HG03571 (cell line): Measurements from ENCODE around the gene USP9Y.
"Not testable (repeated sequence)": the region's sequence is repeated elsewhere in the genome, so short reads cannot be mapped to it uniquely, and the experiment has no call there.

ENCODE experiments used
- ATAC-seq: cut with Tn5 transposase; IDR thresholded peaks from one replicate; pipeline ENCODE4 v1.9.1; 2021; ENCODE audit not compliant: unreplicated experiment

Gene USP9Y, protein sequence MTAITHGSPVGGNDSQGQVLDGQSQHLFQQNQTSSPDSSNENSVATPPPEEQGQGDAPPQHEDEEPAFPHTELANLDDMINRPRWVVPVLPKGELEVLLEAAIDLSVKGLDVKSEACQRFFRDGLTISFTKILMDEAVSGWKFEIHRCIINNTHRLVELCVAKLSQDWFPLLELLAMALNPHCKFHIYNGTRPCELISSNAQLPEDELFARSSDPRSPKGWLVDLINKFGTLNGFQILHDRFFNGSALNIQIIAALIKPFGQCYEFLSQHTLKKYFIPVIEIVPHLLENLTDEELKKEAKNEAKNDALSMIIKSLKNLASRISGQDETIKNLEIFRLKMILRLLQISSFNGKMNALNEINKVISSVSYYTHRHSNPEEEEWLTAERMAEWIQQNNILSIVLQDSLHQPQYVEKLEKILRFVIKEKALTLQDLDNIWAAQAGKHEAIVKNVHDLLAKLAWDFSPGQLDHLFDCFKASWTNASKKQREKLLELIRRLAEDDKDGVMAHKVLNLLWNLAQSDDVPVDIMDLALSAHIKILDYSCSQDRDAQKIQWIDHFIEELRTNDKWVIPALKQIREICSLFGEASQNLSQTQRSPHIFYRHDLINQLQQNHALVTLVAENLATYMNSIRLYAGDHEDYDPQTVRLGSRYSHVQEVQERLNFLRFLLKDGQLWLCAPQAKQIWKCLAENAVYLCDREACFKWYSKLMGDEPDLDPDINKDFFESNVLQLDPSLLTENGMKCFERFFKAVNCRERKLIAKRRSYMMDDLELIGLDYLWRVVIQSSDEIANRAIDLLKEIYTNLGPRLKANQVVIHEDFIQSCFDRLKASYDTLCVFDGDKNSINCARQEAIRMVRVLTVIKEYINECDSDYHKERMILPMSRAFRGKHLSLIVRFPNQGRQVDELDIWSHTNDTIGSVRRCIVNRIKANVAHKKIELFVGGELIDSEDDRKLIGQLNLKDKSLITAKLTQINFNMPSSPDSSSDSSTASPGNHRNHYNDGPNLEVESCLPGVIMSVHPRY (N-terminal part only)

GRCh38 chrY:12701181-12701695, at the start of gene USP9Y:
Gene USP9Y (plus strand): TSS chrY:12701231. CDS start chrY:12709448, 8,217 bp downstream.
- no peak for ATAC-seq

DNA sequence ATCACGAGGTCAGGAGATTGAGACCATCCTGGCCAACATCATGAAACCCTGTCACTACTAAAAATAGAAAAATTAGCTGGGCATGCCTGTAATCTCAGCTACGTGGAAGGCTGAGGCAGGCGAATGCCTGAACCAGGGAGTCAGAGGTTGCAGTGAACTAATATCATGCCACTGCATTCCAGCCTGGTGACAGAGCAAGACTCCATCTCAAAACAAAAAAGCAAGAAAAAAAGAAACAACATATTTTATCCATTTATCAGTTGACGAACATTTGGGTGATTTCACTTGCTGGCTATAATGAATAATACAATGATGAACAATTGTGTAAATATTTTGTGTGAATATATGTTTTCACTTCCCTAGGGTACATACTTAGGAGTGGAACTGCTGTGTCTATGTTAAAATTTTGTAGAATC, 49.4 kb upstream of the USP9Y start:
- no peak for ATAC-seq

- peak; percentile 54 for ATAC-seq
Observed at GRCh38 chrY:12661745-12662681, 39.0 kb upstream of the USP9Y start.

DNA sequence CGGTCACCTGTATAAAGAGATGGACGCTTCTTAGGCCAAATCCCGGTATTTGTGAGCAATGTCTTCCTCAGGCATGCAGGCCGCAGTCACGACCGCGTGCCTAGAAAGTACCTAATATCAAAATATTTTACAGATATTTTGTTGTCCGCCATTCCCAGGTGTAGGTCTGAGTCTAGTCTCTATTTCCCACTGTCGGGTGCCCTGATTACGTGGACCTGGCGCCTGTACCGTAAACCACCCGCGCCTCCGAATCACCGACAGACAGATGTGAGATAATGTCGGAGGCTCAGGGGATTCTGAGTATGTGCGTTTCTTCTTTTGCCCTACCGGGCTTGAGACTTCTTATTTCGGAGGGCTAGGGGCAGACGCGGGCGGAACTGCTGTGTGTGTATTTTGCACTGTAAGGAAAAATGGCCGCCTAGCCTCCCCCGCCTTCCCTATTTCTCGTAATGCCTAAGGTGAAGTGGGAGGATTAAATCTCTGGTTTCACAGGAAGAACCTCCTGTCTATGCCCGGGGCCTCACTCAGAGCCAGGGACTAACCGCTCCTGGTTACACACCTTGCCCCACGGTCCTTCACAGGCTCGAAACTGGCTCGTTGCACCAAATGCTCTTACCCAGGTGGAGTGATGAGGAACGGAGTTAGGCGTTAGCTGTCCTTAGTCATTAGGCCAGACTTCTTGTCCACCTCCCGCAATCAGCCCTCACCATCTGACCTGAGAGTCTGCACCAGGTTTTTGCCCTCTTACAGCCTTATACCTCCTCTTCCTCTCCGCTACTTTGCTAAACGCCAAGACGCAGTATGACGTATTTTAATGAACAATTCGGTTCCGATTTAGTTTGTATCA, 38.1 kb upstream of the USP9Y start:
- ATAC-seq = peak; percentile 61

GRCh38 chrY:12663845-12664244, 37.2 kb upstream of the USP9Y start:
- ATAC-seq = not testable (repeated sequence)

DNA sequence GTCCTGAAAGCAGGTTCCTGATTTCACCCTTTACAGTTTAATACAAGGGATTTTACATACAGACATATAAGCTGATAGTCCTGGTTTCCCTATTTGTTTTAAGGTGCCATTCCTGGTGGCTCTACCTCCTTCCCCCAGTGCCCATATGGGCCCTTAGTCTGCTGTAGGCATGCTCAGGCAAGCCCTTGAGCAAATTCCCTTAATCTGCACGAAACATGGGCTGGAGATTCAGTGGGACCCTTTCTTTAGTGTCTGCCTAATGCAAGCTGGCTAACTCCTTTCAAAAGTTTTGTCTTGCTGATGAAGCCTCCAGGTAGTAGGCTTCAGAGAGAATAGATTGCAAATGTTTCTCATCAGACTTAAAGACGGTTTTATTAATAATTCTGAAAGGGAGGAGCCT, 22.9 kb upstream of the USP9Y start:
- no peak for ATAC-seq

DNA sequence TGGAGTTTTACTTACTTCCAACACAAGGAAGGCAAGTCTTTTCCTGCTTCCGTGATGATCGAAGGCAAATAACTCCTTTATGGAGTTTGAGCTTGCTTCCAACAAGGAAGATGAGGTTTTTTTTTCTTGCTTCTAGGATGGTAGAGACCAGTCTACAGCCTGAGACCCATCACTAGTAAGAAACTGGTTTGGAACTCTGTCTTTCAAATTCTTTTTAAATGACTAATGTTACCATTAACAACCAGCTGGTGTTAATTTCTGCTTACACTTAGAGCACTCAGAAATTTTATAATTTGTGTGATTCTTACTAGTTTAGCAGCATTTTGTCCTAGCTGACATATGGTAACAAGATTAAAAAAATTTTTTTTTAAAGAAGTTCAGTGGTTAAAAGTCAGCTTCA, 19.5 kb upstream of the USP9Y start:
- ATAC-seq = no peak

- no peak for ATAC-seq
Observed at GRCh38 chrY:12688337-12688736, 12.7 kb upstream of the USP9Y start.

GRCh38 chrY:12700087-12700486, 944 bp upstream of the USP9Y start:
- no peak for ATAC-seq

DNA sequence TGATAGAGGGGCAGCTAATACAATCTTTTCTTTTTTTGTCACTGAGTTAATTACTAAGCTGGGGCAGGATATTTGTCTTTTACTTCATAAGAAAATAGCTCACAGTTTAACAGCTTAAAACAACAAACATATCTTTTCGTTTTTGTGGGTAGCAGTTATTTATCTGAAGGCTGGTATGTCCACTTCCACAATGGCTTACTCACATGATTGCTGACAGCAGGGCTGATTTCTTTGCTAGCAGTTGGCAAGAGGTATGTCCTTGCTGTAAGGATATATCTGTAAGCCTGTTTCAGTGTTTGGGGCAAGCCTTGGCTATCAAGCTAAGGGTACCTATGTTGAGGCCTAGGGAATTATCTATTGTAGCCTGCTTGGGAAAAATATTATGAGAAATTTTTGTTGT, 1.1 kb downstream of the USP9Y start:
- no peak for ATAC-seq

DNA sequence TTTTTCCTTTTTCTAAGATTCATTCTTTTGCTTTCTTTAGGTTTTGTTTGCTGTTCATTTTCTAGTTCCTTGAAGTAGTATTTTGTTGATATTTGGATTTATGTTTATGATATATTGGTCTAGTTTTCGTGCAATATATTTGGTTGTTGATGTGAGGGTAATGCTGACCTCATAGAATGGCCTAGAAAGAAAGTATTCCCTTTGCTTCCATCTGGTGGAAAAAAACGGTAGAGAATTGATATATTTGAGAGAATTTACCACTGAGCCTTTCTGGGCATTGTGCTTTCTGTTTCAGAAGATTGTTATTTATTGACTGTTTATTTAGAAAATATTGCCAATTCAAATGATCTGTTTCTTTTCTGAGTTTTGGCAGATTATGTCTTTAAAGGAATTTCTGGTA, 9.4 kb downstream of the USP9Y start:
- no peak for ATAC-seq

DNA sequence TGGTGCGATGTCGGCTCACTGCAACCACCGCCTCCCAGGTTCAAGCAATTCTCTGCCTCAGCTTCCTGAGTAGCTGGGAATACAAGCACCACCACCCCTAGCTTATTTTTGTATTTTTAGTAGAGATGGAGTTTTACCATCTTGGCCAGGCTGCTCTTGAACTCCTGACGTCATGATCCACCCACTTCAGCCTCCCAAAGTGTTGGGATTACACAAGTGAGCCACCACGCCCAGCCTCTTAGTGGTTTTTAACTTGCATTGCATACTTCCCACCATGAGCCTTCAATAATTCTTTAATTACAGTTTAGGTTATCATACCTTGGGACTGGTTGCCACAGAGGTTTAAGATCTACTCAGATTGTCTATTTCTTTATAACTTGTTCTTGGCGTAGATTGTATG, 14.3 kb downstream of the USP9Y start:
- ATAC-seq = no peak

DNA sequence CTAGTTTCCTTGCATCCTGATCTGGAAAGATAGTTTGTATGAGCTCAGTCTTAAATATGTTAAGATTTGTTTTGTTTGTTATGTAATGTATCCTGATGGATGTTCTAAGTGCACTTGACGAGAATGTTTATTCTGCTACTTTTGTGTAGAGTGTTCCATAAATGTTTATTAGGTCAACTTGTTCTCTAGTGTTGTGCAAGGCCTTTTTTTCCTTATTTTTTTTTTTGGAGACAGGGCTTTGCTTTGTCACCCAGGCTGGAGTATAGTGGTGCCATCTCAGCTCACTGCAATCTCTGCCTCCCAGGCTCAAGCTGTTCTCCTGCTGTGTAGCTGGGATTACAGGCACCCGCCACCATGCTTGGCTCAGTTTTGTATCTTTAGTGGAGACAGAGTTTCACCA, 28.7 kb downstream of the USP9Y start:
- no peak for ATAC-seq

GRCh38 chrY:12733625-12734024, 32.6 kb downstream of the USP9Y start:
- ATAC-seq = peak; percentile 83

- no peak for ATAC-seq
Observed at GRCh38 chrY:12734051-12734450, 33.0 kb downstream of the USP9Y start.

- ATAC-seq = no peak
Observed at GRCh38 chrY:12741414-12741813, 40.4 kb downstream of the USP9Y start.

DNA sequence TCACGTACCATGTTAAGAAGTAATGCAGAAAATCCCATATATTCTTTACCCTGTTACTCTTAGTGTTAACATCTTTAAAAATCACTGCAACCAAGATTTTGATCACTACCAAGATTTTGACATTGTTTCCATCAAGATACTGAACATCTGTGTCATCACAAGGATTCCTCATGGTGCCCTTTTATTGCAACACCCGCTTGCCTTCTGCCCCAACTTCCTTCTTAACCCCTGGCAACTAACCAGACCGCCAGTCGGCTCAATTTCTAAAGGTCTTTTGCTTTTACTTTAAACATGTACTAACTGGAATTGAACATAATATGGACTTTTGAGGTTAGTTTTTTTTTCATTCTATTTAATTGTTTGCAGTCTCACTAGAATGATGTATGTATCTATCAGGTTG, 41.7 kb downstream of the USP9Y start:
- ATAC-seq = no peak

DNA sequence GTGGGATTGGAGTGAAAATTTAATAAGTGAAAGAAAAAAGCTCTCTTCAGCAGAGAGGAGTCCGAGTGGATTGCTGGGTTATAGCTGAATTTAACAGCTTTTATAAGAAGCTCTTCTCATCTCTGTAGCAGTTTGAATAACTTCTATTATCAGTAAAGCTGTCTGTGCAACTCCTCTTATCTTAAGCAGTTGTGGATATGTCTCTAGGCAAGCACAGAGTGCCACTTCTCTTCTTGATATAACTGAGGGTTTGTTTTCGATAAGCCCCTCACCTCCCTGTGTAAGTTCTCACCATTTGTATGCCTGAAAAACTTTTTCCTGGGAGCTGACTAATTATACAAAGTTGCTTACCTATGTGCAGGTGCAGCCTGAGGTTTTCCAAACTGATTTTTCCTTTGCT, 43.1 kb downstream of the USP9Y start:
- no peak for ATAC-seq

DNA sequence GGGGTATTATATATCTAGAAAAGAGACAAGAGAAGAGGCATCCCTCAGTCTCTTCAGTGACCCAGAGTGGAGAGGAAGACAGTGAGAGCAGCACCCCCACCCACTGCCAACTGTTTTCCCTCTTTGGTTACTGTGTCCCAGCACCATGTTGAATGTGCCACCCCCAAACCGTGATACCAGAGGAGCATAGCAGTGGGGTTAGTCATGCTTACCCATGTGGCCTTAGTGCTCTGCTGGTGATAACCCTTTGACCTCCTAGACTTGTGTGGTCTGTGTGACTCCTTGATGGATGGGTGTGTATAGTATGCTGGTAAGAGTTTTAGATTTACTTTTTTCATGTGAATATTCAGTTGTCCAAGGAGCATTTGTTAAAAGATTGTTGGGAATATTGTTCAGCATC, 48.3 kb downstream of the USP9Y start:
- ATAC-seq = no peak

DNA sequence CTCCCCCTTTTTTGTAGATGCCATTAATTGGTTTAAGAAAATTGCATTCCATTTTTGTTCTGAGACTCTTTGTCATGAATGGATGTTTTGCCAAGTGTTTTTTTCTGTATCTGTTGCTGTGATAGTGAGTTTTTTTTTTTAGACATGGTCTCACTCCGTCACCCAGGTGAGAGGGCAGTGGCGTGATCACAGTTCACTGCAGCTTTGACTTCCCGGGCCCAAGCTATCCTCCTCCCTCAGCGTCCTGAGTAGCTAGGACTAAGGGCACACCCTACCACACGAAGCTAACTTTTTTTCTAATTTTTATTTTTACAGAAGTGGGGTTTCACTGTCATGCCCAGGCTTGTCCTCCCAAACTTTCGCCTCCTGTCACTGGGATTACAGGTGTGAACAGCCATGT, 51.8 kb downstream of the USP9Y start:
- ATAC-seq = no peak
